HG03064 (cell line): Measurements from ENCODE around the gene SORL1.

ENCODE experiments used
- ATAC-seq: cut with Tn5 transposase; IDR thresholded peaks from one replicate; pipeline ENCODE4 v1.9.1; 2021; ENCODE audit warnings: low read depth; ENCODE audit not compliant: unreplicated experiment

SORL1 gene

DNA sequence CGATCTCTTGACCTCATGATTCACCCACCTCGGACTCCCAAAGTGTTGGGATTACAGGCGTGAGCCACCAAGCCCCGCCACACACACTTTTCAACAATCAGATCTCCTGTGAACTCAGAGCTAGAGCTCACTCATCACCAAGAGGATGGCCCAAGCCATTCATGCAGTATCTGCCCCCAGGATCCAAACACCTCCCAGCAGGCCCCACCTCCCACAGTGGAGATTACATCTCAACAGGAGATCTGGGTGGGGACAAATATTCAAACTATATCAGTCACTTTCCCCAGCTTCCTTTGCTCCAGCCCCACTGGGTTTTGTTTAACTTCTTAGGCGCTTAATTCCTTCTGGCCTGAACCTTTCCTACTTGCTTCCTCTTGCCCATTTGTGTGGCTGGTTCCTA lies 26.3 kb upstream of the SORL1 start:
- ATAC-seq: no peak

DNA sequence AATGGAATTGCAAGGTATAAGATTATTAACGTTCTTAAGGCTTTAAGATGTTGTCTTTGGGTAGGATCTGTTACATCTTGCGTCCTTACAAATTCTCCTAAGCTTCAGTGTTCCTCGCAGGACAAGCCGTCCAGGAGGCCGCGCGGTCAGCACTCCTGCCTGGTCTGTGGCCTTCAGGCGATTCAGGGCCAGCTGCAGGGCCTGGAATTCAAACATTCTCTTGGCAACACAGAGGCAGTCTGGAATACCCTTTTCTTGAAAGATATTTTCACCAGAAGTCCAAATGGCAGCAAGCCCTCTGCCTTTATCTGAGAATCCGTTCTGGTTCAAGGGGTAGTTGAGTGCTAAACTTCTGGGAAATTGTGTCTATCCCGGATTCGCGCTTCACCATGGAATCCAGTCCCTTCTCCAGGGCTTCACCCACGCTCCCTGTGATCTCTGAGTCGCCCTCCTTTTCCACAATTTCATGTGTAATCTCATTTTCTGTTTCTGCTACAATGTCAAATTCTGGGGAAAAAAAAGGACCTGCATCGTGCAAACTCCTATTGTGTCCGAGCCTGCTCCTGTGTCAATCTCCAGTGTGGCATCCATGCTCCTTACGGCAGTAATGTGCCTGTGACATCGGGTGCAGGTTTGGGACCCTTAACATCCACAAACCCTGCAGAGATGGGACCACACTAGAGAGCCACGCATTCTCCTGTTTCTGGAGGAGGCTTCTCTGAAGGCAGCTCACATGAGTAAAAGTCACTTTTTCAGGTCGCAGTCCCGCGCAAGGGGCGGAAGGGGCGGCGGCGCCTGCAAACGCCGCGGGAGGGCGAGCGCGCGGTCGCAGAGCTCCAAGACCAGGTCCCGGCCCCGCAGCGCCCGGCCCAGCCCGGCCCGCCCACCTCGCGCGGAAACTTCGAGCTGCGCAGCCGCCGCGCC lies 25.4 kb upstream of the SORL1 start:
- ATAC-seq: no peak

DNA sequence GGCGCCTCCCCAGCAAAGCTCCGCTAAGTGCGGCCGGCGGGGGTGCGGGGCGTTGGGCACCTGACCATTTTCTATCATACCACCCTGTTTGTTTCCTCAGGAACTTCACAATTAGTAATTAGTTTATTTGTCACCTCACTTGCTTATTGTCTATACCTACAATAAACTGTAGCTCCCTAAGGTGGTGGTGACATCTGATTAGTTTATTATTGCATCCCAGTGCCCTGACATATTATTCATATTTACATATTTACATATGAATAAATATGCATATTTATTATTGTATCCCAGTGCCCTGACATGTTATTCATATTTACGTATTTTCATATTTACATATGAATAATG lies 24.7 kb upstream of the SORL1 start:
- ATAC-seq: no peak

DNA sequence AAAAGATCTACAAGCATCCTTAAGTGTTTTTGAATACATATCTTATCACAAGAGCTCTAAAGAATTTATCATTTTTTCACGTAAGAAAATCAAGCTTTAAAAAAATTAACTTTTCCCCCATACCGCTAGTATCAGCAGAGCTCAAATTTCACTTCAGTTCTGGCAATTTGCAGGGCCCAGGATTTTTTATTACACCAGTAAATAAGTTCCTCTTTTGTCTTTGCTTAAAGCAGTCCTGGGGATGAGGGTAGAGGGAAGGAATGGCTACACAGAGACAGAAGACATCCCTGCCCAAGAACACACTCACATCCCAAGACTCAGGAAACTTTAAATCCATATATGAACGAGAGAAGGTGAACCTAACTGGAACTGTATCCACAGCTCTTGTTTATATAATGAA lies 22.6 kb upstream of the SORL1 start:
- no peak for ATAC-seq

DNA sequence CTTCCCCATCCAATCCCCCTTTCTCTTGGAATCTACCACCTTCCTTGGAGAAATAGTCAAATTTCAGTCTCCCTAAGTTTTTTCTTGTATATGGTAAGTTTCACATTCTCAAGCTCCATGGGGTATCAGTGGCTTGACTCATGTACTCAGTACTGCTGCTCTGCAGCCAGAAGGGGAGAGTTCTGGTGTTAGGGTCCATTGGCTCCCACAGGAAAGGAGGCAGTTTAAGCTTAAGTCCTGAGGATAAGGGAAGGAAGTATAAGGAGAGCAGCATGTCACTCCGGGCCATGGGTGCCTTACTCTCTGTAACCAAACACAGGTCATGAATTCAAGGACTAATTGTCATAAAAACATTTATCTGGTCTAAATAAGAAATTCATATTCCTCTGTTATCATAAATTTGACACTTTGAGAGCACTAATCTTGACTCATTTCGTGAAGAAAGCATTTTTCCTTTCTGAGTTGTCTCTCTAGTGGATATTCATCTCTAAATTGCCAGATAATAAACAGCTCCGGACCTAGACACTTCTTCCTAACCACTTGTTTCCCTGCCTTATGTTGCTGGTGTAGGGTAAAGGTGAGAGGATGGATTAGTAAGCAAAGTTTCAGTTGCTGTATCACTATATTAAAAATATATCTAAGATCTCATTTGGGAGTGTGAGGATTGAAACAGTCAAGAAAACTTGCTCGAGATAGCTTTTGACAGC lies 20.1 kb upstream of the SORL1 start:
- no peak for ATAC-seq

DNA sequence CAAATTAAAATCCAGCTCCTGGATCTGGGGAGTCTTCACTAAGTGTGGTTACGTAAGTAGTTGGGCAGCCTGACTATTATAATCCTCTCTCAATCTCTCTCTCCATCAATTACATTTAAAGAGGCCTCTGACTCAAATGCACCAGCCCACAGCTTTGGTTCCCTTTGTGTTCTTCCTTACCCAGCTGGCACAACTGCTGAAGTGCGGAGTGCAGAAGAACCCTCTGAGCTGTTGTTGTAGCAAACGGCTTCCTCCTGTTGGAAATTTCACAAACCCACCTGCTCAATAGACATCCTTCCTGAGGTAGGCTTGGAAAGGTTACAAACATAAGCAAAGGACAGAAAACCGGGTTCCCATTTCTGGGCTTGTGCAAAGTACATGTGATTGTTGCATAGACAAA lies 17.0 kb upstream of the SORL1 start:
- no peak for ATAC-seq

DNA sequence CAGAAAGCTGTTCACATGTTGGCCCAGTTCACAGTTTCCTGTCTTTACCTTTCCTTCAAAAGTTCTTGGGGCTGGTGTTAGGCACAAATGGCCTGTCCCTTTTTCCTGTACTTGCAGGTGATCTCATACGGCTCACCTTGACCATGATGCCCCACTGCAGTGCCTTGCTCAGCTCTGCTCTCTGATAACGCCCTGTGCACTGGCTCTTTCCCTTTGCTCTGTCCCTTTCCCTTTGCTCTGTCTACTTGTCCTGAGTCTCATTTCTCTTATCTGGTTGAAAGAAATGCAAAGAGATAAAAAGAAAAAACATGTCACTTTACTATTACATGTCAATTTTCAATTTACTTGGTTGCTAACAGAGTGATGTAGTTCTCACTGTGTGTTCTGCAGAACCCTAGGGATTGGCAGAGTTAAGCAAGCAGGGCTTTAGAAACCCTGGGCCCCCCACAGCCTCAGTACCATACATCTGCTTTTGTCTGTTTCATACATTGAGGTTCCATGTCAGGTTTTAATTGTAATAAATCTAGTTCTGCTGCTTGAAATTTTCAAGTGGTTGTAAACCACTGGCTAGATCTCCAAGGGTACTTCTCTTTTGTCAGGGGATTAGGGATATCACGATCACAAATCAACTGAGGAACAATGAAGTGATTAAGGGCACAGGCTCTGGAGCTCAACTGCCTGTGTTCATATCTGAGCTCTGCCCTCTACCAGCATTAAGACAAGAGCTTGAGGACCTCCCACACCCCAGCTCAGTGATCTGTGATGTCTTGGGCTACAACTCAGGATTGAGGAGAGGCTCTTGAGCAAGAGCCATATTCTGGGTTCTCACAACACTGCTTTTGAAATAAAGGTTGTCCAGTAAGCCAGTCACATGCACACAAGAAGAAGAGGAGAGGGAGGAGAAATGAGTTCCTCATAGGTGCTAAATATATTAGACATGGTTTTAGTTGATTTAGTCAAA lies 16.3 kb upstream of the SORL1 start:
- ATAC-seq: no peak

DNA sequence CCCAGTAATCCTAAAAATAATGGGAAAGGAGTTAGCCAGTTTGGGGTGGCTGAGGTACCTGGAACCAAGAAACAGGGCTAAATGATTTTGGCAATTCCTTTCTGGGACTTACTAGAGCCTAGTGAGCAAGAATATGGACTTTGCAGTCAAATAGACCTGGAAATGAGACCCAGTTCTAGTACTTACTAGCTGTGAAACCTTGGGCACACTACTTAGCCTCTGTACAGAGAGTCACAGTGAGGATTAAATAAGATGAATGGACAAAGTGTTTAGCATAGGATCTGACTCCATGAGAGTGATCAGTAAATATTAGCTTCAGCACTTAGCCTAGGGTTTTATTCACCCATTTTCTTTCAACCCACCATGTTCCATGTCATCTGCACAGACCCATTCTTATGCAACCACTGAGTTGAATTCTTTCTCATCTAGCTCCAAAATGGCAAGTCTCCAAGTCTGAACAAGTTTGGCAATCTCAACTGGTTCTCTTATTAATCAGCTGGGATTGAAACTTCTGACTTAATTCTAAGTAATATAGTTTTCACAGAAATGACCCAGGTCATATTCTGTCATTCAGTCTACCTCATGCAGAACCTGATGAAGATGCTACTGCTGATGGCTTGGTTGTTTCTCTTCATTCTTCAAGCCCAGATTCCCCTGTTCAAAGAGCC lies 15.0 kb upstream of the SORL1 start:
- ATAC-seq: no peak

DNA sequence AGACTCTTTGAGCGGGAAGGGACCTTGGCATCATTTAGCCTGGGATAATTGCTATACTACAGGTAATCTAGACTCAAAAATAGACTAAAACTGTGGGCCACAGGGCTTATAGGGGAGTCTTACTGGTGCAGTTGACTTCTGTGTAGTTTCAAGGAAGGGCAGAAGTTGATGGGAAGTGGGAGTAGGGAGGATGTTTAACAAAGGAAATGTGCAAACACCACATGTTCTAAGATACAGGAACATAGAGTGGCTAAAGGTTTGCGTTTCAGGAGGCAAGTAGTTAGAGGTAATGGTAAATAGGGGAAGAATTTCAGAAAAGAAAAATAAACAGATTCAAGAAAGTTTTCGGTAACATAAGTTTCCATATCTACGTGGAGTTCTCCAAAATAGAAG lies 14.4 kb upstream of the SORL1 start:
- no peak for ATAC-seq

DNA sequence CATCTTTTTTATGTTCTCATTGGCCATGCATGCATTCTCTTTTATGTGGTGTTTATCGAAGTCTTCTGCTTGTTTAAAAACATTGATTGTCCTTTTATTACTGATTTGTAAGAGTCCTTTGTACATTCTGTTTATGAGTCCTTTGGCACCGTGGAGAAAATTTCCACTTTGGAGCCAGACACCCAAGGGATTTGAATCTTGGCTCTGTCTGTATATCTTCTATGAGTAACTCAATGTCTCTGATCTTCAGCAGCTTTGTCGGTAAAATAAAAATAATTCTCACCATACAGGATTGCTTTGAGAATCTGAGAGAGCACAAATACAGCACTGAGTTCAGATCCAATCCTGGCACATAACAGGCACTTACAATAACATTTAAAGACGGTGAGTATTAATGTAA lies 12.8 kb upstream of the SORL1 start:
- ATAC-seq: no peak

DNA sequence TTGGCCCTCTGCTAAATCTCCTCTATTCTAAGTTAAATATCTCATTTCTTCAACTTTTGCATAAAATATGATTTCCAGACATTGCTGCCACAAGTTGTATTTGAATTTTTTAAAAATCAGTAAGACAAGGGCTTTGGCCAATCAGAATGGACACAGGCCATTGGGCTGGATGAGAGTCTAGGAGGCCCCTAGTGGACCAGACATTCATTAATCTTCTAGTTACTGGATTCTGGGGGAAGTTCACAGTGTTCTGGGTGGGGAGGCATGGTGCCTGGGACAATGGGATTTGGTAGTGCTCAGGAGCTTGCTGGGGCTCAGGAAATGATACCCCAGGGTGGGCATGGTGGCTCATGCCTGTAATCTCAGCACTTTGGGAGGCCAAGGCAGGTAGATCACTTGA lies 12.4 kb upstream of the SORL1 start:
- ATAC-seq: no peak

DNA sequence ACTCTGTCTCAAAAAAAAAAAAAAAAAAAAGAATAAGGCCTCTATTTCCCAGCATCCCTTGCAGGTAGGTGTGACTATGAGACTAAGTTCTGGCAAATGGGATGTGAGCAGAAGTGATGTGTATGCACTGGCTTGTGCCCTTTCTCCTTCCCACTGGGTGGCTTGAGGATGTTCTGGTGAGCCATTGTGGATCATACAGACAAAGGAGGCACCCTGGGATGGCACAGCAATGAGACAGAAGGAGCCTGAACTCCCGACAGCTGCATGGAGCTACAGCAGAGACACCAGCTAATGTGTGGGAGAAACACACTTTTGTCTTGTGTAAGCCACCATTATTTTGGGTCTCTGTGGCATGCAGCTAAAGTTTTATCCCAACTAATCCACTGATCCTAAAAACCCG lies 10.6 kb upstream of the SORL1 start:
- no peak for ATAC-seq

DNA sequence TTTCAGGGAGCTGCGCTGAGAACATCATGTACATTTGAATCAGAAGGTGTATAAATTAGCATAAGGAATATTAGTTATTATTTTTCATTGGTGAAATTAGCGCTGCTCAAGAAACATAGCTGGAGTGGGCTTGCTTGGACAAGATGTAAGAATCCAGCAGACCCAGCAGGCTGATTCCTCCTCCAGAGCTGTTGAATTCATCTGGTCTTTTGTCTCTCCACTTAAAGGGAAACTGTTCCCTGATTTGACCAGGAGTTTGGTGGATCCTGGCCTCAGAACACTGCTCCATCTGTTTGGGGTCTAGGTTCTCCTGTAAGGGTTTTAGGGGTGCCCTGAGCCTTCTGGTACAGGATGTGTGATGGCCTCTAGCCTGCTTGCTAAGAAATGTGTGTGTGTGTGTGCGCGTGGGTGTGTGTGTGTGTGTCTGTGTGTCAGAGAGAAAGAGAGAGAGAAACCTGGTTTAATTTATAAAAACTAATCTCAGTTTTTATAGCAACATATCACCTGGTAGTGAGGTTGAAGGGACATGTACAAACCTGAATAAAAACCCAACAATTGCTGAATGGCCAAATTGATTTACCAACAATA lies 8.3 kb upstream of the SORL1 start:
- ATAC-seq: no peak

DNA sequence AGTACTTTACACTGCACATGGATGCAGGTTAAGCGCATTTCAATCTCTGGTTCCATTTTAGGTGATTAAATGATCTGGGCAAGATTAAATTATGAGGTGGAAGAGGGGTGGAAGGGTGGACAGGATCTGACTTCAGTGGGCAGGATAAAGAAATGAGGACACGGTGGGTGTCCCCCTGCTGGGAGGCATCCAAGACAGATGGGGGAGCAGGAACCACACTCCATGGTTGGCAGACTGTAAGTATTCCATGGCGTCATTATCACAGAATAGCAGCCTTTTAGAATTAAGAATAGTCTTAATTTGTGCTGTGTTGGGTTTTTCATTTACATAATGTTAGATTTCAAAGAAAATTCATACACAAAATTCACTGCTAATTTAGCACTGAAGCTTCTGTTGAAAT lies 7.6 kb upstream of the SORL1 start:
- no peak for ATAC-seq

DNA sequence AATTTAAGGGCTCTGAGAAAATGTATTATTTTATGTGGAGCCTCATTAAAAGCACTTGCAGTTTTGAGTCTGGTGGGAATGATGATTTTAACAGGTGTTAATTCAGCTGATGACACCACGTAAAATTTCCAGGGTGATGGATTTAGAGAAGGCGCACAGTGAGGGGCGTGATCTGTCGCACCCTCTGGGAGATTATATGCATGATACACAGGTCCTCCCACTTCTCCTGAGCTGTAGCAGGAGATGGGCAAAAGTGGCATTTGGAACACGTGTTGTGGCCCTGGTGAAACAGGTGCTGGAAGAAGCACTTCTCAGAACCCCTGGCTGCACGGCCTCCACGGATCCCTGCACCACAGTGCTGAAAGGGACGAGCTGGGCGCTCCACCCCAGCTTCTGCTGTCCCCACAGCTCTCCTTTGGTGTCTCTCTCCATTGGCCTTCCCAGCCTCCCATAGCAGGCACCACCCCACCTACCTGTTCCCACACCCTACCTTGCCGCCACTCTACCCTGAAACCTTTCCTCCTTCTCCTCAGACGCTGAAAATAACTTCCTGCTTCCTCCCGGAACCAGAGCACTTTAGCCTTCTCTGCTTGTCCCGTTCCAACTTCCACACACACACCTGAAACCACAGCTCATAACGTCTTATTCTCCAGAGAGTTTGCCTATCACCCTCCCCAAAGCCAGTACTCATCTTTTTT lies 6.9 kb upstream of the SORL1 start:
- no peak for ATAC-seq

DNA sequence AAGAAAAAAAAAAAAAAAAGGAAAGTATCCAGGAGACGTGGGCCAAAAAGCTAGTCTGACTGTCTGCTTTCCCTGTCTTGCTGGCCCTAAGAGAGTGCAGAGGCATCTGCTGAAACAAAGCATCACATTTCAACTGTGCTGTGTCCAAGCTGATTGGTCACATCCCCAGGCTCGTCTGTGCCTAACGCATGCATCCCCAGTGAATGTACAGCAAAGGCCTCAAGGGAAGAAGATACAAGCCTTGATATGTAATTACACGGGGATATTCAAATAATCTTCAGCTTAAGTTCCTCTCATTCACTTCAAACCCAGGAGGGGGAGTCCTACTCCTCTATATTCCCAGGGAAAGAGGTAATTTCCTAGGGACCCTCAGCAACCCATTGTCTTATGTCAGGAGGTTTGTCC lies 5.4 kb upstream of the SORL1 start:
- no peak for ATAC-seq

DNA sequence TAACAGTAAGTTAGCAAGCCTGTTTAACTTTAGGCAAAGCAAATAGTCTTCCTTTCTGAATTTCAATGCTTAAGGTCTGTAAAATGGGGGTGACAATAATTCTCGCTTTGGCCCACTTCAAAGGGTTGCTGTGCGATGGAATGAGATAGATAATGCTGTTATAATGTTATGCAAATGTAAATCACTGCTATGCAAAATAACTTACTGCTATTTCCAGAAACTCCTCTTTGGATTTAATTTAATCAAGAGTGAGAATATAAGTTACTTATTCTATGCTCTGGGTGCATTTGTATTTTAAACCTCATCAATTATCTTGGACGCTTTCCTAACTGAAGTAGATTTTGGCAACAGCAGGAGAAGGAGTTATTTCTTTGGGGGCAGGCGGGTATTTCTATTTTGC lies 4.1 kb upstream of the SORL1 start:
- no peak for ATAC-seq

DNA sequence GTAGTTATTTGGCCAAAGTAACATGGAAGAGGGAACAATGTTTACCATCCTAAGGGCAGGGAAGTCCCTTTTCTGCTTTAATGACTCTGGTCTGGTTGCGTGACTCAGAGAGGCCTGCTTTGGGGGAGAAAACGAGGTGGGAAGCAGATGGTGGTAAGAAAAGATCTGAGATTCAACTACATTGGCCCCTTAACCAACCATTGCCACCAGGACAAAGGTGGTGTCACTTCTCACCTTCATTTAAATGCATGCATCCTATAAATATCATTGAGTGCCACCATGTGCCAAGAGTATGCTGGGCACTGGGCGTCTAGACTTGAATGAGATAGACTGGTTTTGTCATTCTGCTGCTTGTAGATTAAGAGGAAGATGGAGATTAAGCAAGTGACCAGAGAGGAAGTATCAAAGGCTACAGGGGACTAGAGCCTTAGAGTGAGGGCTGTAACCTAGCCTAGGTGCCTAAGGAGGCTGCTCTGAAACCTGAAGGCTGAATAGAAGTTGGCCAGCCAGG lies 3.6 kb upstream of the SORL1 start:
- no peak for ATAC-seq

DNA sequence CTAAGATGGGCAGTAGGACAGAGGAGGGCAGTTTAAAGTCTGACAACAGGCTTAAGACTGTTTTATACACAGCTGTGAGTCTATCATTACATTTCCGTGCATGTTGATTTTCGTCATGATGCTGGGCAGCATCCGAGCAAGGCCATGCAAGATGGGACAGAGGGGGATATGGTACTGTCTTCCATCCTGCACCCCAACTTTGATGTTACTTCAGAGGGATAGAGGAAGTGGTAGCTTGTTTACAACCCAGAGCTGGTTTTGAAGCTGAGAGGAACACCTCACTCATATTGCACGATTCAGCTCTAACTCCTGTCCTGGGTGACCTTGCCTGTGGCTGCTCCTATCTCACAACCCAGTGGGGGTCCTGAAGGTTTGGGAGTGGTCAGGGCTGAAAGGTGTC lies 3.0 kb upstream of the SORL1 start:
- no peak for ATAC-seq
